Measurements from ENCODE around the gene RNF157.
"Not testable (repeated sequence)": the region's sequence is repeated elsewhere in the genome, so short reads cannot be mapped to it uniquely, and the experiment has no call there.

RNF157 gene

GRCh38 chr17:76252967-76253766, 12.9 kb upstream of the RNF157 start:
- DNase-seq = not testable (repeated sequence)

GRCh38 chr17:76252040-76252954, 12.0 kb upstream of the RNF157 start:
- DNase-seq = peak; percentile 79

GRCh38 chr17:76251478-76252039, 11.3 kb upstream of the RNF157 start:
- DNase-seq = no peak

- no peak for DNase-seq
Measured at GRCh38 chr17:76250141-76250540, 9.8 kb upstream of the RNF157 start.

- DNase-seq = peak; percentile 21
Measured at GRCh38 chr17:76248013-76248782, 7.9 kb upstream of the RNF157 start.

- no peak for DNase-seq
Measured at GRCh38 chr17:76247304-76247703, 7.0 kb upstream of the RNF157 start.

- peak; percentile 79 for DNase-seq
Measured at GRCh38 chr17:76246080-76247066, 6.1 kb upstream of the RNF157 start.

GRCh38 chr17:76244721-76245120, 4.4 kb upstream of the RNF157 start:
- not testable (repeated sequence) for DNase-seq

GRCh38 chr17:76243826-76244679, 3.8 kb upstream of the RNF157 start:
- peak; percentile 90 for DNase-seq

GRCh38 chr17:76241691-76242255, 1.5 kb upstream of the RNF157 start:
- no peak for DNase-seq

- no peak for DNase-seq
Measured at GRCh38 chr17:76241204-76241538, 878 bp upstream of the RNF157 start.

- DNase-seq = no peak
Measured at GRCh38 chr17:76239538-76240274, 587 bp downstream of the RNF157 start.

GRCh38 chr17:76238847-76239537, 1.3 kb downstream of the RNF157 start:
- DNase-seq = no peak

GRCh38 chr17:76237859-76238313, 2.4 kb downstream of the RNF157 start:
- no peak for DNase-seq

- no peak for DNase-seq
Measured at GRCh38 chr17:76236603-76237002, 3.7 kb downstream of the RNF157 start.

- DNase-seq = no peak
Measured at GRCh38 chr17:76235883-76236282, 4.4 kb downstream of the RNF157 start.

- no peak for DNase-seq
Measured at GRCh38 chr17:76234354-76234679, 6.0 kb downstream of the RNF157 start.

- DNase-seq = no peak
Measured at GRCh38 chr17:76233588-76234353, 6.5 kb downstream of the RNF157 start.
